ENCODE data around the gene CAMK2D. TPM values are rescaled to one million over a fixed set of nuclear protein-coding genes. Genes with fewer than 3 reads are reported as not detected.

The CAMK2D gene
- total RNA-seq, 1 experiment from 2014 or later: 22.1 TPM

DNA sequence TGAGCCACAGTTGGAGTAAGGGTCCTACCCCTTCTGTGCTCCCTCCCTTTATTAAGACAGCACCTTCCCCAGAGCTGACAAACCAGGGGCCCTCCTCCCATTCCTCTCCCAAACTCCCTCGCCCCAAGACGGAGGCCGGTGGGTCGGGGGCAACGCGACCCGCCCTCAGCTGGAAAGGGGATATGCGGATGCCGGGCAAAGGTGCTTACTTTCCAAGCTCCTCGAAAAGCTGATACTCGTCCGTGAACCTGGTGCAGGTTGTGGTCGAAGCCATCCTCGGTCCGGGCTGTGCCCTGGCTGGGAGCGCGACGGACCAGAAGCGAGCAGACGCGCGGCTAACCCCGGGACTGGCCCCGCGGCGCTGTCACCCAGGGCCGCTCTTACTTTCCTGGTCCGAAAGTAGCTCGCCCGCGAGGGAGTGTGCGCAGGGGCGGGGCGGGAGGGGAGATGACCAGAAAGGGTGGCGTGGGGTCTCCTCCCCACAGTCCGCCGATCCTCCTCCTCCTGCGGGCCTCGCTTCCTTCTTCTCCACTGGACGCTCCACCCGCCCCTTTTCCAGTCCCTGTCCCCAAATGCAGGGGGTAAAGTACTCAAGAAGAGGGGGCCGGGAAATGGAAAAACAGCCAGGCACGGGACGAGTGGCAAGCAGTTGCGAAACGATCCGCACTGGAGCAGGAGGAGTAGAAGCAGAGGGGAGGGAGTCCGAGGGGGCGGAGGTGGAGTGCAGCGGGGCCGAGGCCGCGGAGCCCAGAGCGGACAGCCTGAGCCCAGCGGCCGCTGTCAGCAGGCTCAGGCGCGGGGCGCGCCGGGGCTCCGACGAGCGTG, 531 bp downstream of the CAMK2D start:
- intact Hi-C loops (cut with micrococcal nuclease; ENCODE audit: unreplicated experiment): loop anchor here (5.0 kb wide), 2 partner anchors 349 to 364 kb away; no protein-coding TSS in a partner anchor
- no peaks in the 10 kb centered on the region for H3K27me3 Mint-ChIP-seq (ENCODE audit: unreplicated experiment)
- TF ChIP-seq, protein P1, sequence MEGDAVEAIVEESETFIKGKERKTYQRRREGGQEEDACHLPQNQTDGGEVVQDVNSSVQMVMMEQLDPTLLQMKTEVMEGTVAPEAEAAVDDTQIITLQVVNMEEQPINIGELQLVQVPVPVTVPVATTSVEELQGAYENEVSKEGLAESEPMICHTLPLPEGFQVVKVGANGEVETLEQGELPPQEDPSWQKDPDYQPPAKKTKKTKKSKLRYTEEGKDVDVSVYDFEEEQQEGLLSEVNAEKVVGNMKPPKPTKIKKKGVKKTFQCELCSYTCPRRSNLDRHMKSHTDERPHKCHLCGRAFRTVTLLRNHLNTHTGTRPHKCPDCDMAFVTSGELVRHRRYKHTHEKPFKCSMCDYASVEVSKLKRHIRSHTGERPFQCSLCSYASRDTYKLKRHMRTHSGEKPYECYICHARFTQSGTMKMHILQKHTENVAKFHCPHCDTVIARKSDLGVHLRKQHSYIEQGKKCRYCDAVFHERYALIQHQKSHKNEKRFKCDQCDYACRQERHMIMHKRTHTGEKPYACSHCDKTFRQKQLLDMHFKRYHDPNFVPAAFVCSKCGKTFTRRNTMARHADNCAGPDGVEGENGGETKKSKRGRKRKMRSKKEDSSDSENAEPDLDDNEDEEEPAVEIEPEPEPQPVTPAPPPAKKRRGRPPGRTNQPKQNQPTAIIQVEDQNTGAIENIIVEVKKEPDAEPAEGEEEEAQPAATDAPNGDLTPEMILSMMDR (IDR thresholded peaks at IDR 0.05; ENCODE audit: unreplicated experiment): no peak
- no peaks in the 10 kb centered on the region for H3K9me3 Mint-ChIP-seq (ENCODE audit: low read depth, unreplicated experiment)
- H3K36me3 Mint-ChIP-seq (ENCODE audit: insufficient read depth, unreplicated experiment): peaks cover 33% of the 10 kb centered on the region
- CTCF ChIA-PET: interaction anchor here (0.7 to 1.2 kb wide), 3 partner anchors 213 to 366 kb away, joined by 3 to 6 read pairs (median 5); no protein-coding TSS in a partner anchor
- peak overlapping the region; percentile 93 for H3K4me3 Mint-ChIP-seq (ENCODE audit: low read depth, unreplicated experiment)
- BruUV-seq (replicated peaks): no TSS peak
- H3K4me1 Mint-ChIP-seq (ENCODE audit: low read depth, unreplicated experiment): peaks cover 23% of the 10 kb centered on the region
- DNase-seq: peak; percentile 49
- peak overlapping the region; percentile 99 for H3K27ac Mint-ChIP-seq (ENCODE audit: unreplicated experiment)

DNA sequence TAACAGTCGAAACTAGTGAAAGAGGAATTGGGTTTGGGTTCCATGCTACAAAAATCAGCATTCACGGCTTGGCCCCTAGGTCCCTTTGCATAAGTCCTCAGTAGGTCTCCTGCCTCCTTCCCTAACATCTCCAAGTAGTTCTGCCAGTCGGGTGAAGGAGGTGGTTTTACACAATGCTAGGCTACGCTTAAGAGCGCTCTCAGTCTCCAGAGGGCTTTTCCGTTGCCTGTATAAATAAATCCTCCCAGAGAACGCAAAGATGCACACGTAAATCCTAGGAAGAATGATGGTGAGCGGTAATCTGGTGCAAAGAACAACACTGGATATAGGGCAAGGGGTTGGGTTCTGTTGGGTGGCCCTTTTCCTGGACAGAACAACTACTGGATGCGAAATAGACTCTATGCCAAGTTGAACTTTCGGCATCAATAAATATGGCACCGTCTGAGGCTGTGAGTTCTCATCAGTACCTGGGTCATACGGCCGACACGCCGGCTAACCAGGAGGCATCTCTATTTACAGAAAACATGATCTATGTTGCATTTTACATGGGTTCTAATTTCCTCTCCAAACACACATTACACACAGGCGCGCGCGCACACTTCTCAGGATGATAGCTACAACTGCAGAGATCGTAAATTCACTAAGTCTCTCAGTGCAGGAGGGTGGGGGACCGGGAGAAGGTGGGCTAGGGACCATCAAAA, 1.3 kb downstream of the CAMK2D start:
- intact Hi-C loops (cut with micrococcal nuclease; ENCODE audit: unreplicated experiment): loop anchor here (5.0 kb wide), 2 partner anchors 348 to 363 kb away; no protein-coding TSS in a partner anchor
- peaks cover 33% of the 10 kb centered on the region for H3K36me3 Mint-ChIP-seq (ENCODE audit: insufficient read depth, unreplicated experiment)
- H3K4me3 Mint-ChIP-seq (ENCODE audit: low read depth, unreplicated experiment): peak overlapping the region; percentile 93
- no peaks in the 10 kb centered on the region for H3K9me3 Mint-ChIP-seq (ENCODE audit: low read depth, unreplicated experiment)
- TF ChIP-seq, protein P1 (IDR thresholded peaks at IDR 0.05; ENCODE audit: unreplicated experiment): no peak
- H3K27ac Mint-ChIP-seq (ENCODE audit: unreplicated experiment): peak overlapping the region; percentile 99
- CTCF ChIA-PET: interaction anchor here (0.7 to 1.2 kb wide), 2 partner anchors 213 to 326 kb away, joined by 5 to 6 read pairs; no protein-coding TSS in a partner anchor
- TSS peak; percentile 6 for BruUV-seq (replicated peaks)
- H3K4me1 Mint-ChIP-seq (ENCODE audit: low read depth, unreplicated experiment): peaks cover 17% of the 10 kb centered on the region
- no peak for DNase-seq
- H3K27me3 Mint-ChIP-seq (ENCODE audit: unreplicated experiment): no peaks in the 10 kb centered on the region

DNA sequence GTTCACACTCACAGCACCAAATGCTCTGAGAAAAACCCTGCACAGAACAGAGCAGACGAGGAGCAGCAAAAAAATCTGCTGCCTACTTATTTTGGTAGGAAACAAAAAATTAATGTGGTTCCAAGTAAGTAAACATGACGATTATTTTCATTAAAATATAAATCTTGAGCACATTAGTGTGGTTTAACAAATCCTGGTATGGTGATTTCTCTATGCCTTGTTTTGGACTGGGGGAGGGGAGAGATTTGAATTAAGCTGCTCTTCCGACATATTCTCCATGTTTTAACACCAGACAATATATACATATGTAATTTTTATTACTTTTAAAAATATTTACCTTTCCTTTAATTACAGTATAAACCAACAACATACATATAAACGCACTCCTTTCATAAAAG, 1.8 kb downstream of the CAMK2D start:
- intact Hi-C loops (cut with micrococcal nuclease; ENCODE audit: unreplicated experiment): loop anchor here (5.0 kb wide), 2 partner anchors 347 to 362 kb away; no protein-coding TSS in a partner anchor
- peak overlapping the region; percentile 99 for H3K27ac Mint-ChIP-seq (ENCODE audit: unreplicated experiment)
- H3K36me3 Mint-ChIP-seq (ENCODE audit: insufficient read depth, unreplicated experiment): peaks cover 33% of the 10 kb centered on the region
- peaks cover 17% of the 10 kb centered on the region for H3K4me1 Mint-ChIP-seq (ENCODE audit: low read depth, unreplicated experiment)
- CTCF ChIA-PET: interaction anchor here (0.7 kb wide), 1 partner anchor 212 kb away, joined by 3 read pairs; no protein-coding TSS in a partner anchor
- TF ChIP-seq, protein P1 (IDR thresholded peaks at IDR 0.05; ENCODE audit: unreplicated experiment): no peak
- peak overlapping the region; percentile 93 for H3K4me3 Mint-ChIP-seq (ENCODE audit: low read depth, unreplicated experiment)
- no peak for DNase-seq
- H3K27me3 Mint-ChIP-seq (ENCODE audit: unreplicated experiment): no peaks in the 10 kb centered on the region
- BruUV-seq (replicated peaks): no TSS peak
- no peaks in the 10 kb centered on the region for H3K9me3 Mint-ChIP-seq (ENCODE audit: low read depth, unreplicated experiment)

DNA sequence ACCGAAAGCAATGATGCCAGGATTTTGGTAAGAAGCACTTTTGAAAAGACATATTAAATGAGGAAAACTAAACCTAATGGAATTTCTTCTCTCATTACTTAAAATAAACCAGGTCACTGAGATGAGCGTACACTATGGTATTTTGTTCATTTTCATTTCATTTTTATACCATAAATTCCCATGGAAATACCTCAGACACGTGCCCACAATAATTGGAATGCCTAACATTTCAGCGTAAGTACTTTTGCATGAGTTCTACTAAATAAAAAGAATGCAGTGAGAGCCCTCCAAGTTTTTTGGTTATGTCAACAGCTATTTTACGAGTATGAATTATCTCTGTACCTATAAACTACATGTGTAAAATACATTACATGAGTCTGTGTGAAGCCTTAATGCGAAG, 3.2 kb downstream of the CAMK2D start:
- no peaks in the 10 kb centered on the region for H3K27me3 Mint-ChIP-seq (ENCODE audit: unreplicated experiment)
- no peak overlapping the region for H3K27ac Mint-ChIP-seq (ENCODE audit: unreplicated experiment)
- TF ChIP-seq, protein P1 (IDR thresholded peaks at IDR 0.05; ENCODE audit: unreplicated experiment): no peak
- H3K36me3 Mint-ChIP-seq (ENCODE audit: insufficient read depth, unreplicated experiment): peaks cover 33% of the 10 kb centered on the region
- CTCF ChIA-PET: interaction anchor here (0.6 kb wide), 1 partner anchor 9 kb away, joined by 3 read pairs; no protein-coding TSS in a partner anchor
- DNase-seq: no peak
- peaks cover 17% of the 10 kb centered on the region for H3K4me1 Mint-ChIP-seq (ENCODE audit: low read depth, unreplicated experiment)
- H3K4me3 Mint-ChIP-seq (ENCODE audit: low read depth, unreplicated experiment): peak overlapping the region; percentile 44
- BruUV-seq (replicated peaks): no TSS peak
- no peaks in the 10 kb centered on the region for H3K9me3 Mint-ChIP-seq (ENCODE audit: low read depth, unreplicated experiment)
- intact Hi-C loops (cut with micrococcal nuclease; ENCODE audit: unreplicated experiment): no loop called here

All from Calu3 (cell line).